ENCODE measurements around the gene MIXL1. TPM values are rescaled to one million over a fixed set of nuclear protein-coding genes. Genes with fewer than 3 reads are reported as not detected.

The MIXL1 gene
- total RNA-seq, 1 experiment from 2014 or later, result not detected

DNA sequence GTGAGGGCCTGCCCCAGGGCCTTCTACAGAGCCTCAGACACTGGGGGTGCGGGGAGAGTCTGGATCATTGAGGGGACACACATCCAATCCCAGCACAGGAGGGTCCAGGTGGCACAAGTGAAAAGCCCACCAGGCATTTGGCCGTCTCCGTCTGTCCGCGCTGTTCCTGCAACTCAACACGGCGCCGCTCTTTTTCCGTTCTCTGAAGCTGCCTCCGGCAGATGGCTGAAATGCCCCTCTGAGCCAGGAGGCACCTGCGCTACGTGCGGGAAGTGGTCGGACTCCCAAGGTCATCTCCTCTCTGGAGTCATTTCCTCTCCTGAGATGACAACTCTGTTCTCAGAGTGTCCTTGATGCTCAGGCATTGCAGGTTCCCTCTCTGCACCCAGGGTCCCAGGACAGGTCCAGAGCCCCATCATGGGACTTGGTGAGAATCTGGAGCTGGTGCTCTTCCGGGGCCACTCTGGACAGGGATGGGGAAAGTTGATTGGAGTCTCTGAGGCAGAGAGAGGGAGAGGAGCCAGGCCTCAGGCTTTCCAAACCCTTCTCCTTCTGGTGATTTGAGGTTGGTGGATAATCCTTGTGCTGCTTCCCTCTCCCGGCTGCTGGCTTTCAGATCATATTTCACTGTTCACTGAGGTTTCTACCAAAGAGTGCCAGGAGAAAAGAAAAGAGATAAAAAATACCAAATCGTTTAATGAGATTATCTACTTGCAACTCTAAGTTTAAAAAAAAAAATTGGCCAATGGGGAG, 14.0 kb upstream of the MIXL1 start:
- Mint-ChIP-seq H3K4me1 (ENCODE audit: low read depth, unreplicated experiment) (no peaks in the 10 kb centered on the region), H3K27ac (ENCODE audit: unreplicated experiment) (no peak overlapping the region), H3K36me3 (ENCODE audit: insufficient read depth, unreplicated experiment) (no peaks in the 10 kb centered on the region), H3K27me3 (ENCODE audit: unreplicated experiment) (peaks cover 52% of the 10 kb centered on the region), H3K4me3 (ENCODE audit: low read depth, unreplicated experiment) (no peak overlapping the region), H3K9me3 (ENCODE audit: low read depth, unreplicated experiment) (no peaks in the 10 kb centered on the region)
- TF ChIP-seq, protein P1, sequence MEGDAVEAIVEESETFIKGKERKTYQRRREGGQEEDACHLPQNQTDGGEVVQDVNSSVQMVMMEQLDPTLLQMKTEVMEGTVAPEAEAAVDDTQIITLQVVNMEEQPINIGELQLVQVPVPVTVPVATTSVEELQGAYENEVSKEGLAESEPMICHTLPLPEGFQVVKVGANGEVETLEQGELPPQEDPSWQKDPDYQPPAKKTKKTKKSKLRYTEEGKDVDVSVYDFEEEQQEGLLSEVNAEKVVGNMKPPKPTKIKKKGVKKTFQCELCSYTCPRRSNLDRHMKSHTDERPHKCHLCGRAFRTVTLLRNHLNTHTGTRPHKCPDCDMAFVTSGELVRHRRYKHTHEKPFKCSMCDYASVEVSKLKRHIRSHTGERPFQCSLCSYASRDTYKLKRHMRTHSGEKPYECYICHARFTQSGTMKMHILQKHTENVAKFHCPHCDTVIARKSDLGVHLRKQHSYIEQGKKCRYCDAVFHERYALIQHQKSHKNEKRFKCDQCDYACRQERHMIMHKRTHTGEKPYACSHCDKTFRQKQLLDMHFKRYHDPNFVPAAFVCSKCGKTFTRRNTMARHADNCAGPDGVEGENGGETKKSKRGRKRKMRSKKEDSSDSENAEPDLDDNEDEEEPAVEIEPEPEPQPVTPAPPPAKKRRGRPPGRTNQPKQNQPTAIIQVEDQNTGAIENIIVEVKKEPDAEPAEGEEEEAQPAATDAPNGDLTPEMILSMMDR (IDR thresholded peaks at IDR 0.05; ENCODE audit: unreplicated experiment), result no peak
- CTCF ChIA-PET, result no interaction called here
- intact Hi-C loops (cut with micrococcal nuclease; ENCODE audit: unreplicated experiment), result loop anchor here (10.0 kb wide), 1 partner anchor 125 kb away; no protein-coding TSS in a partner anchor
- no peak for DNase-seq
- BruUV-seq (replicated peaks), result no TSS peak

DNA sequence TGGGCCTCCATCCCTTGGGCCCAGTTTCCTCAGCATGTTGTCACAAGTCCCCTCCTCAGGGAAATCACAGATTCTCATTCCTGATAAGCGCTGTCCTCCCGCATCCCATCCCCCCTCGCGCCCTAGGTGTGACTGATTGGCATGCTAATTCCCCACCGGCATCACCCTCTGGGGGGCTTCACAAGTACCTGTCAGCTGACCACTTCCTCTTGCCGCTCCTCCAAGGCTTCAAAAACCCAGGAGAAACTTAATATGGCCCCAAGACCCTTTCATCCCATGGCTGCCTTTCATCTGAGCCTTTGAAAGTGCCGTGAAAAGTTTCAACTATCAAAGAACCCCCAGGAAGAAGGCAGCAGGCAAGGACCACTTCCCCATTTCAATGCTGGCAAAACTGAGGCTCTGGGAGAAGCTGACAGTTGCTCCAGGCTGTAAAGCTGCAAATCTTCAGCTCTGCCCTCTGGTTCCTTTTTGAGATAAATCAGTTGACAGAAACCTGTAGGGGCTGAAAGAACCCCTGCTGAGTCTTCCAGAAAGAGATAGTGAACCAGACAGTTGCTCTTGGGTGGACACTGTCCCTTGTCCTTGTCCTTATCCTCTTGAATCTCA, 12.8 kb upstream of the MIXL1 start:
- Mint-ChIP-seq H3K27ac (ENCODE audit: unreplicated experiment) (no peak overlapping the region), H3K27me3 (ENCODE audit: unreplicated experiment) (peaks cover 52% of the 10 kb centered on the region), H3K4me3 (ENCODE audit: low read depth, unreplicated experiment) (no peak overlapping the region), H3K36me3 (ENCODE audit: insufficient read depth, unreplicated experiment) (no peaks in the 10 kb centered on the region), H3K4me1 (ENCODE audit: low read depth, unreplicated experiment) (no peaks in the 10 kb centered on the region), H3K9me3 (ENCODE audit: low read depth, unreplicated experiment) (no peaks in the 10 kb centered on the region)
- intact Hi-C loops (cut with micrococcal nuclease; ENCODE audit: unreplicated experiment), result no loop called here
- CTCF ChIA-PET, result no interaction called here
- TF ChIP-seq, protein P1 (IDR thresholded peaks at IDR 0.05; ENCODE audit: unreplicated experiment), result no peak
- BruUV-seq (replicated peaks), result no TSS peak
- no peak for DNase-seq

- peaks cover 50% of the 10 kb centered on the region for H3K27me3 Mint-ChIP-seq (ENCODE audit: unreplicated experiment)
- no peaks in the 10 kb centered on the region for H3K36me3 Mint-ChIP-seq (ENCODE audit: insufficient read depth, unreplicated experiment)
- BruUV-seq (replicated peaks), result no TSS peak
- intact Hi-C loops (cut with micrococcal nuclease; ENCODE audit: unreplicated experiment), result no loop called here
- no peak for DNase-seq
- no peak overlapping the region for H3K4me3 Mint-ChIP-seq (ENCODE audit: low read depth, unreplicated experiment)
- no peaks in the 10 kb centered on the region for H3K4me1 Mint-ChIP-seq (ENCODE audit: low read depth, unreplicated experiment)
- TF ChIP-seq, protein P1 (IDR thresholded peaks at IDR 0.05; ENCODE audit: unreplicated experiment), result no peak
- CTCF ChIA-PET, result no interaction called here
- no peak overlapping the region for H3K27ac Mint-ChIP-seq (ENCODE audit: unreplicated experiment)
- H3K9me3 Mint-ChIP-seq (ENCODE audit: low read depth, unreplicated experiment), result no peaks in the 10 kb centered on the region
Measured at GRCh38 chr1:226211181-226211821, 12.2 kb upstream of the MIXL1 start.

DNA sequence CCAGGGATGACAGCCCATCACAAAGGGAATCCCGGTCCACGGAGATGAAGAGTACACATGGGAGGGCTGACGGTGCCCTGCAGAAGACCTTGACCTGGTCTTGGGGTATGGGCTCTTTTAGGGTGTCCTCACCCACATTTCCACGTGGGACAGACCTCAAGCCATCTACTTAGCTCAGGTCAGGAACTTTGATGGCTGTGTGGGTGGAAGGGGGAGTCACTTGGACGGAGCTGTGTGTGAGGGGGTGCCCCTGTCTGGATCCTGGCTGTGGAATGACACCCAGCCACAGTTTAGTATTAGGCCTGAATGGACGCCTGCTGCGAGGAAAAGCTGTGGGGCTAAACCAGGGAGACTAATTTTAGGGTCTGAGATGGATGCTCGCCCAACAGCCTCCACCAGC, 10.9 kb upstream of the MIXL1 start:
- CTCF ChIA-PET, result no interaction called here
- Mint-ChIP-seq H3K27me3 (ENCODE audit: unreplicated experiment) (peaks cover 39% of the 10 kb centered on the region), H3K4me1 (ENCODE audit: low read depth, unreplicated experiment) (no peaks in the 10 kb centered on the region), H3K27ac (ENCODE audit: unreplicated experiment) (no peak overlapping the region), H3K36me3 (ENCODE audit: insufficient read depth, unreplicated experiment) (no peaks in the 10 kb centered on the region), H3K9me3 (ENCODE audit: low read depth, unreplicated experiment) (no peaks in the 10 kb centered on the region), H3K4me3 (ENCODE audit: low read depth, unreplicated experiment) (no peak overlapping the region)
- no peak for DNase-seq
- no TSS peak for BruUV-seq (replicated peaks)
- TF ChIP-seq, protein P1 (IDR thresholded peaks at IDR 0.05; ENCODE audit: unreplicated experiment), result no peak
- intact Hi-C loops (cut with micrococcal nuclease; ENCODE audit: unreplicated experiment), result no loop called here

Measured in Calu3 (cell line).